Cardiac muscle cell (in vitro differentiated cells and primary cell): Measurements from ENCODE around the gene GPR15. TPM values are rescaled to one million over a fixed set of nuclear protein-coding genes. Genes with fewer than 3 reads are reported as not detected.

Source experiments
- DNase-seq, 2 donors: peaks; one replicate each; pipeline versions ENCODE4 v3.0.0 to v3.0.0-alpha.2; 2010 to 2017; ENCODE audit warnings: low read depth in 1 of 2, low spot score in 1 of 2
- H3K27ac ChIP-seq: fragments of 200-600 bp; sonication (generic); 2 replicates; pipeline ENCODE4 v1.5.1; 2016
- H3K27me3 ChIP-seq: fragments of 200-600 bp; sonication (generic); 2 replicates; pipeline ENCODE4 v1.6.0; 2016; ENCODE audit warnings: control low read depth
- H3K36me3 ChIP-seq: fragments of 200-600 bp; sonication (generic); 2 replicates; pipeline ENCODE4 v1.5.1; 2016; ENCODE audit warnings: control low read depth
- H3K4me1 ChIP-seq: fragments of 200-600 bp; sonication (generic); 2 replicates; pipeline ENCODE4 v1.8.1; 2017; ENCODE audit warnings: low read depth, mild to moderate bottlenecking, mixed run types
- H3K4me3 ChIP-seq: fragments of 200-600 bp; sonication (generic); 2 replicates; pipeline ENCODE4 v1.5.1; 2016; ENCODE audit warnings: mild to moderate bottlenecking
- H3K9me3 ChIP-seq: fragments of 200-600 bp; sonication (generic); 2 replicates; pipeline ENCODE4 v1.5.1; 2017; ENCODE audit warnings: low read depth, mild to moderate bottlenecking, control low read depth
- polyA plus RNA-seq: library from polyadenylated mRNA; unstranded; fragments of >200 nt; fragmentation: Nextera tagmentation; extraction: Ambion mirVana; gene quantifications from 2 replicates; pipeline ENCODE4 v1.2.1, GENCODE V29; 2016
- total RNA-seq: library from RNA; depleted of rRNA; stranded (reverse); fragments of >200 nt; gene quantifications from 2 replicates; pipeline ENCODE4 v1.2.3, GENCODE V29; 2016
- TF ChIP-seq, protein P1 (sequence below): IDR thresholded peaks from 2 replicates; pipeline ENCODE4 v1.5.1; 2012; ENCODE audit warnings: low read depth, mild to moderate bottlenecking, low read length

GPR15 gene
- total and polyA plus RNA-seq, 2 experiments from 2014 or later, result not detected

GRCh38 chr3:98581474-98581873, 49.7 kb downstream of the GPR15 start:
- TF ChIP-seq, protein P1, sequence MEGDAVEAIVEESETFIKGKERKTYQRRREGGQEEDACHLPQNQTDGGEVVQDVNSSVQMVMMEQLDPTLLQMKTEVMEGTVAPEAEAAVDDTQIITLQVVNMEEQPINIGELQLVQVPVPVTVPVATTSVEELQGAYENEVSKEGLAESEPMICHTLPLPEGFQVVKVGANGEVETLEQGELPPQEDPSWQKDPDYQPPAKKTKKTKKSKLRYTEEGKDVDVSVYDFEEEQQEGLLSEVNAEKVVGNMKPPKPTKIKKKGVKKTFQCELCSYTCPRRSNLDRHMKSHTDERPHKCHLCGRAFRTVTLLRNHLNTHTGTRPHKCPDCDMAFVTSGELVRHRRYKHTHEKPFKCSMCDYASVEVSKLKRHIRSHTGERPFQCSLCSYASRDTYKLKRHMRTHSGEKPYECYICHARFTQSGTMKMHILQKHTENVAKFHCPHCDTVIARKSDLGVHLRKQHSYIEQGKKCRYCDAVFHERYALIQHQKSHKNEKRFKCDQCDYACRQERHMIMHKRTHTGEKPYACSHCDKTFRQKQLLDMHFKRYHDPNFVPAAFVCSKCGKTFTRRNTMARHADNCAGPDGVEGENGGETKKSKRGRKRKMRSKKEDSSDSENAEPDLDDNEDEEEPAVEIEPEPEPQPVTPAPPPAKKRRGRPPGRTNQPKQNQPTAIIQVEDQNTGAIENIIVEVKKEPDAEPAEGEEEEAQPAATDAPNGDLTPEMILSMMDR, result no peak
- Histone ChIP-seq H3K4me3 (no peak overlapping the region), H3K4me1 (peaks cover 17% of the 10 kb centered on the region), H3K9me3 (no peaks in the 10 kb centered on the region), H3K36me3 (no peaks in the 10 kb centered on the region), H3K27ac (no peak overlapping the region), H3K27me3 (peaks cover 51% of the 10 kb centered on the region)
- DNase-seq, result no peak

DNA sequence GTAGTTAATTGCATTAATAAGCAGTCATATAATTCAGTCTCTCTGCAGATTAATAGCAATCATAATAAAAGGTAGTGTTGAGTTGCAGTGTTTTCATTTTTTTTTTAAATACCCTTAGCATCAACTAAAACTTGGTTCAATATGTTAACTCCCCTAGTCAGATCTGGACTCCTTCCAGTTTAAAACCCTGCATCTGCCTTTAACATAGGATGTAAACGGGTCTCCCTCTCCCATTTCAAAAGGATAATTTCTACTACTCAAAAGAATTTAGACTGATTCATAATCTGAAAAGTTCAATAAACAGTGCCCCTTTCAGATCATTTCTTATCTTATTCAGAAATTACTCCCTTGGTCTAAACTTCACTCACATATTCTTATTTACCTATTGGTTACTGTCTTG, 50.3 kb downstream of the GPR15 start:
- peaks cover 17% of the 10 kb centered on the region for H3K4me1 ChIP-seq
- no peak for DNase-seq
- H3K27ac ChIP-seq, result no peak overlapping the region
- no peaks in the 10 kb centered on the region for H3K36me3 ChIP-seq
- peaks cover 46% of the 10 kb centered on the region for H3K27me3 ChIP-seq
- H3K9me3 ChIP-seq, result no peaks in the 10 kb centered on the region
- TF ChIP-seq, protein P1, result no peak
- no peak overlapping the region for H3K4me3 ChIP-seq

- Histone ChIP-seq H3K27ac (no peak overlapping the region), H3K9me3 (no peaks in the 10 kb centered on the region), H3K4me1 (peaks cover 17% of the 10 kb centered on the region), H3K27me3 (peaks cover 35% of the 10 kb centered on the region), H3K36me3 (no peaks in the 10 kb centered on the region), H3K4me3 (no peak overlapping the region)
- DNase-seq, result peak in 1 of 2 donors; percentile 44
- TF ChIP-seq, protein P1, result no peak
Measured at GRCh38 chr3:98583766-98584165, 52.0 kb downstream of the GPR15 start.

Other genes with a start within 250 kb of the GPR15 start
- not detected in 2 replicates for gene OR5H2, start 249.5 kb upstream of the GPR15 start, total RNA-seq
- gene OR5H2, start 249.5 kb upstream of the GPR15 start, polyA plus RNA-seq, result not detected in 2 replicates
- gene OR5K4, start 178.1 kb upstream of the GPR15 start, total RNA-seq, result not detected in 2 replicates
- not detected in 2 replicates for gene OR5K4, start 178.1 kb upstream of the GPR15 start, polyA plus RNA-seq
- not detected in 2 replicates for gene OR5K3, start 141.3 kb upstream of the GPR15 start, total RNA-seq
- not detected in 2 replicates for gene OR5K3, start 141.3 kb upstream of the GPR15 start, polyA plus RNA-seq
- not detected in 2 replicates for gene OR5K1, start 68.8 kb upstream of the GPR15 start, total RNA-seq
- gene OR5K1, start 68.8 kb upstream of the GPR15 start, polyA plus RNA-seq, result not detected in 2 replicates
- gene OR5K2, start 34.3 kb upstream of the GPR15 start, total RNA-seq, result not detected in 2 replicates
- not detected in 2 replicates for gene OR5K2, start 34.3 kb upstream of the GPR15 start, polyA plus RNA-seq
- gene CLDND1, start 9.1 kb upstream of the GPR15 start, total RNA-seq, result 70.1 and 83.9 TPM in 2 replicates
- gene CLDND1, start 9.1 kb upstream of the GPR15 start, polyA plus RNA-seq, result 59.6 and 81.4 TPM in 2 replicates
- 37.3 and 45.0 TPM in 2 replicates for gene CPOX, start 61.6 kb downstream of the GPR15 start, total RNA-seq
- 10.5 and 12.0 TPM in 2 replicates for gene CPOX, start 61.6 kb downstream of the GPR15 start, polyA plus RNA-seq
- gene ST3GAL6, start 231.4 kb downstream of the GPR15 start, total RNA-seq, result 36.0 and 41.1 TPM in 2 replicates
- 41.7 and 53.6 TPM in 2 replicates for gene ST3GAL6, start 231.4 kb downstream of the GPR15 start, polyA plus RNA-seq